Measurements from ENCODE around the gene MACROD2. TPM values are rescaled to one million over a fixed set of nuclear protein-coding genes. Genes with fewer than 3 reads are reported as not detected.

MACROD2 gene
- total RNA-seq, 2 donors from 2014 or later: 8.0 to 19.4 TPM

GRCh38 chr20:15236812-15237211, 1241.5 kb downstream of the MACROD2 start:
- H3K9me3 ChIP-seq: no peaks in the 10 kb centered on the region
- no peak for DNase-seq (ENCODE audit: low spot score)
- intact Hi-C loops (cut with DNase I): no loop called here
- 36% methylated on average over 1 of the region's 1 CpG for WGBS
- TF ChIP-seq POLR2AphosphoS5 (IDR thresholded peaks at IDR 0.05) (no peak), CTCF (IDR thresholded peaks at IDR 0.05) (peak in 1 of 4 experiments; percentile 8)
- H3K4me3 ChIP-seq: no peak overlapping the region
- no peaks in the 10 kb centered on the region for H3K36me3 ChIP-seq
- H3K4me1 ChIP-seq (replicated peaks): no peaks in the 10 kb centered on the region
- peaks cover 4% of the 10 kb centered on the region for H3K27me3 ChIP-seq (replicated peaks; ENCODE audit: insufficient read depth)
- no peak overlapping the region for H3K27ac ChIP-seq

GRCh38 chr20:15239542-15240206, 1244.4 kb downstream of the MACROD2 start:
- Histone ChIP-seq H3K9me3 (no peaks in the 10 kb centered on the region), H3K4me1 (replicated peaks) (no peaks in the 10 kb centered on the region), H3K27ac (no peak overlapping the region), H3K36me3 (no peaks in the 10 kb centered on the region), H3K4me3 (no peak overlapping the region), H3K27me3 (replicated peaks; ENCODE audit: insufficient read depth) (peaks cover 4% of the 10 kb centered on the region)
- 92% methylated on average over 3 of the region's 3 CpGs for WGBS
- DNase-seq (ENCODE audit: low spot score): no peak
- intact Hi-C loops (cut with DNase I): no loop called here
- no peak for TF ChIP-seq CTCF (IDR thresholded peaks at IDR 0.05)
- TF ChIP-seq POLR2A (IDR thresholded peaks at IDR 0.05): no peak
- TF ChIP-seq POLR2AphosphoS5 (IDR thresholded peaks at IDR 0.05): no peak

- H3K27me3 ChIP-seq (replicated peaks; ENCODE audit: insufficient read depth): peaks cover 4% of the 10 kb centered on the region
- no peak overlapping the region for H3K27ac ChIP-seq
- TF ChIP-seq POLR2AphosphoS5 (IDR thresholded peaks at IDR 0.05) (no peak), CTCF (IDR thresholded peaks at IDR 0.05) (no peak), POLR2A (IDR thresholded peaks at IDR 0.05) (no peak)
- 2% methylated on average over 1 of the region's 1 CpG for WGBS
- no peaks in the 10 kb centered on the region for H3K36me3 ChIP-seq
- H3K4me3 ChIP-seq: no peak overlapping the region
- no peak for DNase-seq (ENCODE audit: low spot score)
- H3K9me3 ChIP-seq: no peaks in the 10 kb centered on the region
- no peaks in the 10 kb centered on the region for H3K4me1 ChIP-seq (replicated peaks)
- intact Hi-C loops (cut with DNase I): no loop called here
These were observed 1245.5 kb downstream of the MACROD2 start for GRCh38 chr20:15240801-15241200.

GRCh38 chr20:15241681-15242080, 1246.4 kb downstream of the MACROD2 start:
- Histone ChIP-seq H3K27me3 (replicated peaks; ENCODE audit: insufficient read depth) (no peaks in the 10 kb centered on the region), H3K4me3 (no peak overlapping the region), H3K9me3 (no peaks in the 10 kb centered on the region), H3K36me3 (no peaks in the 10 kb centered on the region), H3K4me1 (replicated peaks) (no peaks in the 10 kb centered on the region), H3K27ac (no peak overlapping the region)
- intact Hi-C loops (cut with DNase I): no loop called here
- TF ChIP-seq CTCF (IDR thresholded peaks at IDR 0.05) (no peak), POLR2A (IDR thresholded peaks at IDR 0.05) (no peak), POLR2AphosphoS5 (IDR thresholded peaks at IDR 0.05) (no peak)
- no peak for DNase-seq (ENCODE audit: low spot score)

- 71% methylated on average over 2 of the region's 3 CpGs for WGBS
- Histone ChIP-seq H3K4me1 (replicated peaks) (no peaks in the 10 kb centered on the region), H3K27me3 (replicated peaks; ENCODE audit: insufficient read depth) (no peaks in the 10 kb centered on the region), H3K36me3 (no peaks in the 10 kb centered on the region), H3K27ac (no peak overlapping the region), H3K4me3 (no peak overlapping the region), H3K9me3 (no peaks in the 10 kb centered on the region)
- no peak for TF ChIP-seq POLR2AphosphoS5 (IDR thresholded peaks at IDR 0.05)
- TF ChIP-seq POLR2A (IDR thresholded peaks at IDR 0.05): no peak
- no peak for TF ChIP-seq CTCF (IDR thresholded peaks at IDR 0.05)
- DNase-seq (ENCODE audit: low spot score): no peak
- intact Hi-C loops (cut with DNase I): no loop called here
These were observed 1247.5 kb downstream of the MACROD2 start for GRCh38 chr20:15242773-15243172.
